Hypothalamus (tissue), 51 donors: ENCODE data around the gene SEMA4B.
"Not testable (repeated sequence)": the region's sequence is repeated elsewhere in the genome, so short reads cannot be mapped to it uniquely, and the experiment has no call there.

Source experiments
- DNase-seq, 51 donors: peaks; one replicate each; lab custom pipeline; 2025; lab: John Stamatoyannopoulos, UW

The SEMA4B gene

DNA sequence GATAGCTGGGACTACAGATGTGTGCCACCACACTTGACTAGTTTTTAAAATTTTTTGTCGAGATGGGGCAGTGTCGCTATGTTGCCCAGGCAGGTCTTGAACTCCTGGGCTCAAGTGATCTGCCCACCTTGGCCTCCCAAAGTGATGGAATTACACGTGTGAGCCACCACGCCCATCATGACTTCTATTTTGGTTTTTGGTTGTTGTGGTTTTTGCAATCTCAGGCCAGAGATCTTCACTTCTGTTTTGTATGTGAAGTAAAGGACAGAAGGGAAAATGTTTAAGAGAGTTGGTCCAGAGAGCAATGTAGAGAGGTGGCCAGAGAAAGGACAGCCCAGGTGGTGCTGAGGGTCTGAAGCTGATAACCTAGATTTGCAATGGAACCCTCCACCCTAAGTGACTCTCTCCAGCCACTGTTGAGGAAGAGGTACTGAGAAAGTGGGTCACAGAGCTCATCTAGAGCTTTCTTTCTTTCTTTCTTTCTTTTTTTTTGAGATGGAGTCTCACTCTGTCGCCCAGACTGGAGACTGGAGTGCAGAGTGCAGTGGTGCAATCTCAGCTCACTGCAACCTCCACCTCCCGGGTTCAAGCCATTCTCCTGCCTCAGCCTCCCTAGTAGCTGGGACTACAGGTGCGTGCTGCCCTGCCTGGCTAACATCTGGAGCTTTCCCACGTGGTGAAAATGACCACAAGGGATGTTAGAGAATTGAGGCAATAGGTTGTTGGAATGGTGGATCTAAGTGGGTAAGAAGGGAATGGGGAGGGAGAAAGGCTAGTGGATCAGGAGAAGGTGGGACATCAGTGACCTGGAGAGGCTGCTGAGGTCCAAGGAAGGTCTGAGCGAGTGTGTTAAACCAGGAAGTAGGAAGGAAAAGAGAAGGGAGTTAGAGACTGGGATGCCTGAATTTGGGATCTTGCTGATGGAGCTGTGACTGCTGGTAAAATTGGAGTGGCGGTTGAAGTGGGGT lies 22.4 kb upstream of the SEMA4B start:
- DNase-seq: no peak

DNA sequence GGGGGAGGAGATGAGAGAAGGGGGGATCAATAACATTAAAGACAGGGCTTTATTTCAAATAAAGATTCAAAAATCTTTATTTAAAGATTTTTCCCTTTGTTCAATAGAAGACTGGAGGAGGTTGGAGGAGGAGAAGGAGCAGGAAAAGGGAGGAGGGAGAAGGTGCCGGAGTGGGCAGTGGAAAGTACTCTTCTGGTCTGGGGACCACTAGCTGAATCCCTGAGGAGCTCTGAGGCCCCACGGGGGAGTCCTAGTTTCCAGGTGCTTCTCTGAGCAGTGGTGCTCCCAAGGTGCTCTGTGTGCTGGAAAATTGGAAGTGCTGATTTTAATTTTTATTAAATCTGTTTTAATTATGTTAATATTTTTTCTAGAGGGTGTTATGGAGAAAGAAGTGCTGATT lies 19.4 kb upstream of the SEMA4B start:
- no peak for DNase-seq

DNA sequence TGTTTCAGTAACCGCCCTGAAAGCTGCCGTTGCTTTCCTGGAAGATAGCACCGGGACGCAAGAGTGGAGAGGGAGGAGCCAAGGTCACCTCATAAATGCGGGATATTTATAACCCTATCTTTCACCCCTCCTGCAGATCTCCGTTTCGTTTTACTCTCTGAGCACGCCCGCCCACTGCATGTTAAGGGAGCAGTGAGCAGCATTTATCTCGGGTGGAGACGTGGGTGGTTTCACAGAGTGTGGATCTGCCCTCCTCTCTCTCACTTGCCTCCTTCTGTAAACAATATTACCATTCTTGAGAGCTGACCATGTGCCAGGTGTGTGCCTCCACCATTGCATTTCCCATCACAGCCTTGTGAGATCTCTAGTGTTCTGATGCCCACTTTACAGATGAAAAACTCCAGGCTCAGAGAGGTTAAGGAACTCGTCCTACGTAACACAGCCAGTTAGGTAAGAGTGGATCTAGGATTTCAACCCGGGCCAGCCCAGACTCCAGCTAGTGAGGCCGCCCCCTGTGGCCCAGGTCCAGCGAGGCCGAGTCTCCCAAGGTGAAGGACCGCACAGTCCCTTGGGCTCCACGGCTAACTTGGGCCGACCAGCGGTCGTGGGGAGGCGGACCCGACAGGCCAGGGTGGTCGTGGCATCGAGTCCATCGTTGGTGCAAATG lies 16.9 kb upstream of the SEMA4B start:
- DNase-seq: peak in 24 of 51 donors; percentile 13 to 77 (median 38)

DNA sequence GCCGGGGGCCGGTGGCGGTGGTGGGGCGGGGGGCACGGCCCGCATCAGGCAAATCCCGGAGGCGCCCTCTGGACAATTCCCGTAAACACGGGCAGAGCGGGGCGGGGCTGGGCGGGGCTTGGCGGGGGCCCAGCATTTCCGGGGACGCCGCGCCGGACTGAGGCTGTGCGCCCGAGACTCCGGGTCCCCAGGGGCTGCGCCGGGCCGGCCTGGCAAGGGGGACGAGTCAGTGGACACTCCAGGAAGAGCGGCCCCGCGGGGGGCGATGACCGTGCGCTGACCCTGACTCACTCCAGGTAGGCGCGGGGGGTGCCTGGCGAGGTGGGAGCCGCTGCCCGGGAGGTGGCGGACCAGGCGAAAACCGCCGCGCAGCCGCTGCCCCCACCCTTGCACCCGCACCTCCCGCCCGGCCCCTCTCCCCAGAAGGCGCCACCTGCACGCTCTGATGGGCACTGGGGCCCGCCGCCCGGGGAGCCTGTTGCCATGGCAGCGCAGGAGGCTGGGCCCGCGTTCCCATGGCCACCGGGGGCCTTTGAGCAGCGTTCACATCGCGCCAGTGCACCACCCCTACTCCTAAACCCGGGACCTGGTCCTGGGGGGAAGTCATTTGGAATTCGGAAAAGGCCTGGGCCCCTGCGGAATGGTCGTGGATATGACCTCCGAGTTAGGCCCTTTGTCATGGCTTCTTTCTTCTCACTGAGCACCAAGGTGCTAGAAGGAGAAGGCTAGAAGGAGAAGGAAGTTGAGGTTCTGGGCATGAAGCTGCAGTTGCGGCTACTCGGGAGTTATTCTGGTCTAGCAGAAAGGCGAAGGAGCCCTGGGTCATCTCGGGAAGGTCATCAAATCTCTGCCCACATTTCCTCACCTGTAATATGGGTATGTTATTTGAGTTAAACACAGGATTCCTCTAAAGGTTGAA lies 16.1 kb upstream of the SEMA4B start:
- DNase-seq: peak in 49 of 51 donors; percentile 25 to 90 (median 69)

DNA sequence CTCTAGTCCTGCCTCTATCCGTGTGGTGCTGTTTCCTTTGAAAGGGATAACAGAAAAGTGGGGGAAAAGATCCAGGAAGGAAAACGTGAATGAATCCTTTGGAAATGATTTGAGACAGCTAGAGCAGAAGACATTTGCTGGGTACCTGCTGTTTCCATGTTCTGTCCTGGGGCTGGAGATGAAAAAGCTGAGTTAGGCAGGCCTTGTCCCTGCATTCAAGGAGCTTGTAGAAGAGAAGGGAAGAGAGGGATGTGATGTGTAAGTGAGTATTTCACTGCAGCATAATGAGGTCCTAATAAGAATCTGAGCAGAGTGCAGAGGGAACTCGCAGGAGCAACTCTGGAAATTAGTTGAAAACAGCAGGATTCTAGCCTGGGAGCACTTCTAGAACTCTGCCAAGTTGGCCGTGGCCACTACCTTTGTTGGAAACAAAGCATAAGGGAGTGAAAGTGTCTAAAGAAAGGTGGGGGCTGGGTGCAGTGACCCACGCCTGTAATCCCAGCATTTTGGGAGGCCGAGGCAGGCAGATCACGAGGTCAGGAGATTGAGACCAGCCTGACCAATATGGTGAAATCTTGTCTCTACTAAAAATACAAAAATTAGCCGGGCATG lies 13.8 kb upstream of the SEMA4B start:
- peak in 1 of 51 donors; percentile 27 for DNase-seq

DNA sequence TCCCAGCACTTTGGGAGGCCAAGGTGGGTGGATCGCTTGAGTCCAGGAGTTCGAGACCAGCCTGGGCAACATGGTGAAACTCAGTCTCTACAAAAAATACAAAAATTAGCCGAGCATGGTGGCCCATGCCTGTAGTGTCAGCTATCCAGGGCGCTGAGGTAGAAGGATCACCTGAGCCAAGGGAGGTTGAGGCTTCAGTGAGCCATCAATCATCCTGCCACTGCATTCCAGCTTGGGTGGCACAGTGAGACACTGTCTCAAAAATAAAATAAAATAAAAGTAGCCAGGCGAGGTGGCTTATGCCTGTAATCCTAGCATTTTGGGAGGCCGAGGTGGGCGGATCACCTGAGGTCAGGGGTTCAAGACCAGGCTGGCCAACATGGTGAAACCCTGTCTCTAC lies 13.1 kb upstream of the SEMA4B start:
- DNase-seq: not testable (repeated sequence)

DNA sequence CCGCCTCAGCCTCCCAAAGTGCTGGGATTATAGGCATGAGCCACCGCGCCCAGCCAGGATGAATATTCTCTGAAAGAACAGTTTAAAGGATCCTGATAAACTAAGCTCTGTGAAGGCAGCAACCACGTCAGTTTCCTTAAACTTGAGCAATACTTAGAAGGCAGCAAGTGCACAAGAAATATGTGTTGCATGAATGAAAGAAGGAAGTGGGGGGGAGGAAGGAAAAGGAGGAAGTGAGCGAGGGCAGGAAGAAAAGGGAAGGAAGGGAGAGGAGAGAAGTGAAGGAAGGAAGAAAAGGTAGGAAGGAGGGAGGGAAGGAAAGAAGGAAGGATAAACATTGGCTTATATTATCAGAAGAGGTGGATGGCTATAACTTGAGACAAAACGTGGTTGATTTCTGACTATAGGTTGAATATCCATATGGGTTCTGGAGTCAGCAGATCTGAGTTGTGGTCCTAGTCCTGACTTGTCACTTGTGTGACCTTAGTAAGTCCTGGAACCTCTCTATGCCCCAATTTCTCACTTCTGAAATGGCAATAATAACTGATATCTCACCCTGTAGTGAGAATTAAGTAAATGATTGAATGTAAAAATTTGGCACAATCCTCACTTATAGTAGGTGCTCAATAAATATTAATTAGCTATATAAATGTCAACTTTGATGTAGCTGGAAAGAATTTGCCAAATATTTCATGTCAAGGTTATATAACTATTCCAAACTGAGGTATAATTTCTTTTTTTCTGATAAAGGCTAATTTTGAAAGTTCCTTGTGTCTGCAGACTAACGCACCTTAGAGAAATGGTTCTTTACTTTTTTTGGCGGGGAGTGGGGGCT lies 12.0 kb upstream of the SEMA4B start:
- DNase-seq: no peak

DNA sequence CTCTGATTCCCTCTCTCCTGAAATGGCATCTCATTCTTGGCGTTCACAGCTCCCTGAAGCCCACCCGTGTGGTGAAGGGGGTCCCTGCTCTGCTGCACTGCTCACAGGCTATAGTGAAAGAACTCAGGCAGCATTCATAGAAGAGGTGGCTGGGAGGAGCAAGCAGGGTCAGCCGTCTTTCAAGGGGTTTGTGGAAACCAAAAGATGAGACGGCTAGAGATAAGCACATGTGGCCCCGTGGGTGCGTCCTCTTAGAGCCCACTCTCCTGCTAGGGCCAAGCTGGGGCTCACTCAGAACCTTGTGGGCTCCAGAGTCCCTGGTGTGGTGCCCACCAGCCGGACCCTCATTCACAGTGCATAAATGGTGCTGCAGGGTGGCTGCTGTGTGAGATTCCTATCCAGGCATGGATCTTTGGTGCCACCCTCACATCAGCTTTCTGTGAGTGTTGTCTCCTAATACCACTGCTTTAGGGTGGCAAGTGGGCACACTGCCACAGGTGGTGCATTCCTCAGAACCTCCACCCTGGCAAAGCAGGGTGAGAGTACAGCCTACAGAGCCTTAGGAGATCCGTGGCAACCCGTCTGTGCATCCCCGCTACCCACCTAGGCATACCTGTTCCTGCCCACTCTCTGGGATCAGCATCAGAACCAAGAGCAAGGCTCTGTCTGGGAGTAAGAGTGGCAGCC lies 11.2 kb upstream of the SEMA4B start:
- no peak for DNase-seq

DNA sequence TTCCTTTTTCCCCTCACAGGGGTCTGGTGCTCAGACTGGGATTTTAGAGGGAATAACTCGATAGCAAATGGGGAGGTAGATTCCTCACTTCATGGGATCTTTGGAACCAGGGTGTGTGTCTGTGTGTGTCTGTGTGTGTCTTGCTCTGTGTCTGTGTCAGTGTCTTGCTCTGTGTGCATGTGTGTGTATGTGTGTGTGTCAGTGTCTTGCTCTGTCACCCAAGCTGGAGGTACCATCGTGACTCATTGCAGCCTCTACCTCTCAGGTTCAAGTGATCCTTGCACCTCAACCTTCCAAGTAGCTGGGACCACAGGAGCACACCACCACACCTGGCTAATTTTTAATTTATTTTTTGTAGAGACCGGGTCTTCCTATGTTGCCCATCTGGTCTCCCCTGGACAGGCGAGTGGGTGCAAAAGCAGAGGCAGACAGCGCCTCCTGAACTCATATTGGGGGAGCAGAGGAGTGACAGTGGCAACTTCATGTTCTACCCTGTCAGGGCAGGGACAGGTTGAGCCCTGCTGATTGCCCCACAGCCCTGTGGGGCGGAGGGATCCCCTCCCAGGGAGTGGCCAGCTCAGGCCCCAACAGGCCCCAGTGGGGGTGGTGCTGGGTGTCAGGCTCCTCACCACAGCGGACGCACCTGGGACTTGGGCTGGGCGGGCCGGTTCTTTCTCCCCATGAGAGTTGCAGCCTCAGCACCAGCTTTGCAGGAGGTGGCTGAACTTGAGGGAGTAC lies 10.4 kb upstream of the SEMA4B start:
- no peak for DNase-seq

DNA sequence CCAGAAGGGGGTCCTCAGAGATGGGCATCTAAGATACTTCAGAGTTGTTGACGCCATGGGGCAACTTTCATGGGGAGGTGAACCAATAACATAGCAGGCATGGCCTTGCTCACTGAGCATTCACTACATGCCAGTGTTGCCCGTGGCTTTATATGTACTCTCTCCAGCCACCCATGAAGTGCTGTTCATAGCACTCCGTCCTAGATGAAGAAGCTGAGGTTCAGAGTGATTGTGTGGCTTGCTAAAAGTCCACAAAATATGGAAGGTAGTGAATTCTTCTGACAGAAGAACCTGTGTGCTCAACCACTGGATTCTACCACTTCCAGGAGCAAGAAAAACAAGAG lies 9.8 kb upstream of the SEMA4B start:
- DNase-seq: no peak

DNA sequence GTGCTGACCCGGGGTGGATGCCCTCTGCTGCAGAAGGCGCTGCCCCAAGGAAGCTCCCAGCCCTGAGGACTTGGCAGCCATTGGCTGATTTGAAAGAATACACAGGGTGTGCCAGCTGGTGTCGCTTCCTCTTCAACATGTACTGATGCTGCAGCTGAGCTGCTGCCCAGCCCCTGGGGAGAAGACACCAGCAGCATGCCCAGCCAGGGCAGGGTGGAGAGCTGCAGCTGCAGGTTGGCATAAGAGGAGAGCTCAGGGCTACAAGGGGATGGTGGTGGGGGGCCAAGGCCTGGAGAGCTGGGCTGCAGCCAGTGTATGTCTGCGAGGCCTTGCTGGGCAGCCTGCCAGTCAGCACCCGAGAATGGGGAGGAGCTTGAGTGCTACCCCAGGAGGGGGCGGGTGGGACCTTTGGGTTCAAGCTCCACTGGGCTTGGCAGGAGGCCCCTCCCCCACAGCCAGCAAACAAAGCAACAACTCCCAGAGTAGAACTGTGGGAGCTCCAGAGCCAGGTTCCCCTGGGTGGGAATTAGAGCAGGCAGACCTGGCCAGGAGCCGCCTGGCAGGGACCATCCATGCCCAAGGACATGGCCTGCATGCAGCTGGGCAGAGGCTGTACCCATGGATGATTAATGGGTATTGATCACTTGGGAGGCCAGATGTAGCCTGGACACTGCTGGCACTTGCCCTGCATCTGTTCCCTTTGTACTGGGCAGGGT lies 9.2 kb upstream of the SEMA4B start:
- peak in 49 of 51 donors; percentile 49 to 95 (median 83) for DNase-seq

DNA sequence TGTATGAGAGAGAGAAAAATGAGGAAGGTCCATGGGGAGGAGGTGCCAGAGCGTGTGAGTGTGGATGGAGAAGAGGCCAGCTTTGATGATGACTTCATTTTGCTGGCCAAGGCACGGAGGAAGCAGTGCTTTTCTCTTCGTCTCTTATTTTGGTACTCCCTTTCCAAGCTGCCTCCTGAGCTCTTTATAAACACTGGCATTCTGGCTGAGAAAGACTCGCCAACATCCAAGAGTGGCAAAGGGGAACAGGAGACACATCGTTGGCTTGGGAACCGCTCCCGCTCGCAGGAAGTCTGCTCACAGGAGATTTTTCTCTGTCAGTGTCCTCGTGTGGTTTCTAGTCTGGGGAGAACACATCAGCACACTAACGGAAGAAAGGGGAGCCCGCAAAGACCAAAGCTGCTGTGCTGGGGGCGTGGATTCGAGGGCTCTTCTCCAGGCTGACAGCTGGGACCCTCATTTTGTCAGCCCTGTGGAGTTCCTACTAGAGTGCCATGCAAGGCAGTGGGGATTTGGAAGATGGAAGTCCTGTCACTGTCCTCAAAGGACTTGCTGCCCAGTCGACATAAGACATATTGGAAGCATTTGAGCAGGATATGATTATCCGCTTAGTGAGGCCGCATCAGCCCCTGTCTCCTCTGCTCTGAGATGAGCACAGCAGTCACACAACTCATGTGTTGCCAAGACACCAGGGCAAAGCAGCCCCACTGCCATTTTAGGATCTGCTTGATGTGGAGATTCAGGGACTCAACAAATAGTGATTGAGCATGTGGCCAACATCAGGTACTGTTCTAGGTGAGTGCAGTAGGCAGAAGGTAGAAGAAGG lies 8.0 kb upstream of the SEMA4B start:
- peak in 24 of 51 donors; percentile 10 to 69 (median 50) for DNase-seq

DNA sequence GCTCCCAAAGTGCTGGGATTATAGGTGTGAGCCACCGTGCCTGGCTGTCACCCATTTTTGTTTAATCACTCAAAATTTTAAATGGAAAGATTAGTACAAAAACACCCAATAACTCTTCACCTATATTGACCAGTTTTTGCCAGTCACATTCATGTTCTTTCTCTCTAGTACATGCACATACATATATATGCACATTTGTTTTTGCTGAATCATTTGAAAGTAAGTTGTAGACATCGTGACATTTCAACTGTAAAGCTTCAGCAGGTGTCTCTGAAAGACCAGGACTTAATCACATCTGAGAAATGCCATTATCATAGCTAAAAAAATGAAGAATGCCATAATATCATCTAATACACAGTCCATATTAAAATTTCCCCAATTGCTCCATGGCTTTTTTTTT lies 6.5 kb upstream of the SEMA4B start:
- no peak for DNase-seq

DNA sequence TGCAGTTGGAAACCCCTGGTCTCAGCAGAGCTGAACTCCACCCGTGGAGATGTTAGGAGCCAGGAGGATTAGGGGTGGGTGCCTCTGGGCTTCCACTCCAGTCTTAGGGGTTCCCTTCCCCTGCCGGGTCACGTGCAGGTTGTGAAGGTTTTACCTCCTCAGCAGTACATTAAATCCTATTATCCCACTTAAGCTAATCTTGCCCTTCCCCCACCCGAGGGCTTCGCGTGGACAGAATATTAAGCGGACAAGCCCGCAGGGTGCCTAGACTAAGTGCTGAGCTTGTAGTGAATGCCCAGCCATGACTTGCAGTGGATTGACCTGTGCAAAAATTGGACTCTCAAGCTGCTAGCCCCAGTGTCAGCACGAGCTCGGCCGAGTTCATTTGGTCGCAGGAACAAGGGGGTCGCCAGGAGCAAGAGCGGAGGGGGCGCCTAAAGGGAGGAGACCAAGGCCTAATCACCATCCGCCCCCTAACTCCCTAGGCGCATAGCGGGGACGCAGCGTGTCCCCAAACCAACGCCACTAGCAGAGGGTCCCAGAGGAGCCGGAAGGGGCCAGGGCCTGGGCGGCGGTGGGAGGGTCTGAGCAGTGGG lies 498 bp upstream of the SEMA4B start:
- DNase-seq: peak in 10 of 51 donors; percentile 15 to 69 (median 42)

DNA sequence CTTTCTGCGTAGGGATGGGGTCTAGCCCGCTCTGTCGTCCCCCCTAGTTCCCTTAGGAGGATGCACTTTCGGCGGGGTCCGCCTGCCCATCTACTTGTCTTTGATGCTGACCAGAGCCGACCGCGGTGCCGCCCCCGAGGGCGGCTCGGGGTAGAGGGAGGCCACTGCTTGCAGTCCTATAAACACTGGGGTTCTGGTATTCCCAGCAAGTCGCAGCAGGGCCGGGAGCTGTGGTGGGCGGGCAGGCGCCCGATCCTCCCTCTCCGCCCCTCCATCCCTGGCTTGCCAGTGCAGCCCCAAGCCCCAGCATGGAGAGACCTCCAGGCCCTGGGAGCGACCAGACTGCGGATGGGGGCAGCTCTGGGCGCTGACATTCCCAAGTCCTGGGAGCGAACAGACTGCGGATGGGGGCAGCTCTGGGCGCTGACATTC lies 830 bp downstream of the SEMA4B start:
- DNase-seq: peak in 1 of 51 donors; percentile 33

DNA sequence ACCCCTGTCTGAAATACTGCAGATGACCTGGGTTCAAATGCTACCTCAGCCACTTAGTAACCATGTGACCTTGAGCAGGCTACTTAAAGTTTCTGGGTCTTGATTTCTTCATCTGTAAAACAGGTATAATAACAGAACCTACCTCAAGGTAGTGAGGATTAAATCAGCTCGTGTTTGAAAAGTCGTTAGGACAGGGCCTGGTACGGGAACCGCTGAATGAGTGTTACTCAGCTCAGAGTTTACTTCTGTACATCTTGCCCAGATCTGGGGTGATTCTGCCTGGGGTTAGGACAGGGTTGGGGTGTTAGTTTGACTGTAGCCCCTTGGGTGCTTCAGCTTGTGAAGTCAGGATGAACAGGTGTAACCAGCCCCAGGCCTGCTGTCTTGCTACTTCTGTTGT lies 1.8 kb downstream of the SEMA4B start:
- DNase-seq: no peak
